Measurements from ENCODE around the gene IMMP1L. TPM values are rescaled to one million over a fixed set of nuclear protein-coding genes. Genes with fewer than 3 reads are reported as not detected.

IMMP1L gene
- total and polyA plus RNA-seq, 2 donors (not counting 3 experiments of a cell fraction or from before 2014, with no cell fraction given) = 14.8 to 41.8 TPM

DNA sequence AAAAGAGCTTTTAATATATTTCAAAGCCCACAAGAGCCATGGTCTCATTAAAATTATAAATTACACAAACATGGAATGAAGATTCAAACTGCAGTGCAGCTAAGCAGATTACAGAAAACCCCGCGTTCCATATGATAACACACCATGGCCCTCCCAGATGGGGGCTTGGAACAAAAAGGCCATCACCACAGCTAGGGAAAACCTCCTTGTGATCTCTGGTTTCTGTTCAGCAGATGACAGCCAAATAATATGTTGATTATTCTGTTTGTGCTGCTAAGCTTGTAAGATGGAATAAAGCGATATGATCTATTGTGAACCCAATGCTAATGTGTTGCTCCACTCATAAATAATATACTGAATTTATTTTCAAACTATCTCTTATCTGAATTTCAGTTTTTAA lies 28.5 kb downstream of the IMMP1L start:
- FAIRE-seq (no peak), DNase-seq (ENCODE audit: low read depth, low spot score) (no peak)
- Histone ChIP-seq H3K27me3 (ENCODE audit: control insufficient read depth in 2 of 2, insufficient read depth in 2 of 2, low read length in 2 of 2) (no peaks in the 10 kb centered on the region), H3K27ac (ENCODE audit: insufficient read depth, low read depth, low read length) (no peak overlapping the region), H3K4me2 (ENCODE audit: insufficient read depth, low read length) (no peak overlapping the region), H3K4me1 (ENCODE audit: control insufficient read depth, extremely low read depth, insufficient read depth, low read length) (no peaks in the 10 kb centered on the region), H3K79me2 (ENCODE audit: control insufficient read depth, insufficient read depth, low read length) (peaks cover 2% of the 10 kb centered on the region), H3K4me3 (replicated peaks in 1 of 3; ENCODE audit: insufficient read depth in 1 of 3, low read depth in 1 of 3, low read length in 3 of 3) (no peak overlapping the region), H4K20me1 (replicated peaks; ENCODE audit: control insufficient read depth, extremely low read depth, insufficient read depth, low read length) (no peaks in the 10 kb centered on the region), H3K9ac (replicated peaks; ENCODE audit: extremely low read depth, insufficient read depth, low read length) (no peak overlapping the region), H2AFZ (ENCODE audit: low read depth, low read length) (no peak overlapping the region), H3K36me3 (ENCODE audit: control insufficient read depth in 2 of 2, extremely low read depth in 1 of 2, insufficient read depth in 2 of 2, low read length in 2 of 2) (no peaks in the 10 kb centered on the region), H3K9me1 (replicated peaks; ENCODE audit: control insufficient read depth, extremely low read depth, insufficient read depth, low read length) (no peaks in the 10 kb centered on the region), H3K9me3 (replicated peaks; ENCODE audit: control insufficient read depth, insufficient read depth, low read length) (no peaks in the 10 kb centered on the region)
- TF ChIP-seq GATA2 (IDR thresholded peaks at IDR 0.05; ENCODE audit: insufficient read depth, insufficient read length, low read depth, low read length) = no peak
- no peak for TF ChIP-seq FOS (IDR thresholded peaks at IDR 0.05; ENCODE audit: borderline replicate concordance, insufficient read depth, low read length)
- TF ChIP-seq POLR2A (IDR thresholded peaks at IDR 0.05; ENCODE audit: low read depth, low read length) = no peak
- no peak for TF ChIP-seq POLR2AphosphoS5 (IDR thresholded peaks at IDR 0.05; ENCODE audit: insufficient read depth, low read depth, low read length)
- TF ChIP-seq JUN (IDR thresholded peaks at IDR 0.05; ENCODE audit: borderline replicate concordance, insufficient read depth, insufficient read length, low read depth) = no peak
- TF ChIP-seq EZH2 (IDR thresholded peaks at IDR 0.05; ENCODE audit: borderline replicate concordance, low read depth, low read length, severe bottlenecking) = no peak
- no peak for TF ChIP-seq MYC (IDR thresholded peaks at IDR 0.05; ENCODE audit: low read depth, low read length)
- TF ChIP-seq, protein P1, sequence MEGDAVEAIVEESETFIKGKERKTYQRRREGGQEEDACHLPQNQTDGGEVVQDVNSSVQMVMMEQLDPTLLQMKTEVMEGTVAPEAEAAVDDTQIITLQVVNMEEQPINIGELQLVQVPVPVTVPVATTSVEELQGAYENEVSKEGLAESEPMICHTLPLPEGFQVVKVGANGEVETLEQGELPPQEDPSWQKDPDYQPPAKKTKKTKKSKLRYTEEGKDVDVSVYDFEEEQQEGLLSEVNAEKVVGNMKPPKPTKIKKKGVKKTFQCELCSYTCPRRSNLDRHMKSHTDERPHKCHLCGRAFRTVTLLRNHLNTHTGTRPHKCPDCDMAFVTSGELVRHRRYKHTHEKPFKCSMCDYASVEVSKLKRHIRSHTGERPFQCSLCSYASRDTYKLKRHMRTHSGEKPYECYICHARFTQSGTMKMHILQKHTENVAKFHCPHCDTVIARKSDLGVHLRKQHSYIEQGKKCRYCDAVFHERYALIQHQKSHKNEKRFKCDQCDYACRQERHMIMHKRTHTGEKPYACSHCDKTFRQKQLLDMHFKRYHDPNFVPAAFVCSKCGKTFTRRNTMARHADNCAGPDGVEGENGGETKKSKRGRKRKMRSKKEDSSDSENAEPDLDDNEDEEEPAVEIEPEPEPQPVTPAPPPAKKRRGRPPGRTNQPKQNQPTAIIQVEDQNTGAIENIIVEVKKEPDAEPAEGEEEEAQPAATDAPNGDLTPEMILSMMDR (IDR thresholded peaks at IDR 0.05; ENCODE audit: extremely low read depth in 1 of 2, insufficient read depth in 1 of 2, low read depth in 1 of 2, low read length in 2 of 2) = no peak
- TF ChIP-seq, protein P2, sequence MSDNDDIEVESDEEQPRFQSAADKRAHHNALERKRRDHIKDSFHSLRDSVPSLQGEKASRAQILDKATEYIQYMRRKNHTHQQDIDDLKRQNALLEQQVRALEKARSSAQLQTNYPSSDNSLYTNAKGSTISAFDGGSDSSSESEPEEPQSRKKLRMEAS (IDR thresholded peaks at IDR 0.05; ENCODE audit: insufficient read depth, insufficient read length) = no peak
- ChIA-PET CTCF (interaction anchor here (2.2 kb wide), 1 partner anchor 389 kb away, joined by 4 read pairs; no protein-coding TSS in a partner anchor), POLR2A (no interaction called here)
- BruUV-seq (replicated peaks) = no TSS peak
- dilution Hi-C loops (cut with MboI; ENCODE audit: extremely low pct_ligation_motif_present, low sequenced_read_pairs) (no loop called here), intact Hi-C loops (cut with micrococcal nuclease) (no loop called here)

Measured in endothelial cell of umbilical vein (primary cell).